Stimulated activated effector memory CD8-positive, alpha-beta T cell treated with anti-CD3 and anti-CD28 coated beads, Interleukin-12 subunit alpha, Interleukin-12 subunit beta, amount 100 ng/mL, for 72 hours (primary cell): Measurements from ENCODE around the gene FANCC.
"Not testable (repeated sequence)": the region's sequence is repeated elsewhere in the genome, so short reads cannot be mapped to it uniquely, and the experiment has no call there.

Source experiments
- ATAC-seq: fragments of 150-1000 bp; cut with Tn5 transposase; 2 replicates; pipeline ENCODE4 v1.10.0; 2021
- DNase-seq, 2 donors: peaks; one replicate each; pipeline ENCODE4 v3.0.0; 2021 to 2022; ENCODE audit warnings: low spot score in 2 of 2
- H3K27ac Mint-ChIP-seq: one replicate; pipeline ENCODE4 v1.8.0; 2022; ENCODE audit warnings: mild to moderate bottlenecking, mixed read lengths
- H3K36me3 Mint-ChIP-seq: one replicate; pipeline ENCODE4 v1.8.0; 2022; ENCODE audit warnings: mild to moderate bottlenecking, mixed read lengths
- H3K4me1 Mint-ChIP-seq: one replicate; pipeline ENCODE4 v1.8.0; 2022; ENCODE audit warnings: mixed read lengths
- H3K4me3 Mint-ChIP-seq: one replicate; pipeline ENCODE4 v1.8.0; 2022; ENCODE audit warnings: mild to moderate bottlenecking, mixed read lengths
- H3K9me3 Mint-ChIP-seq: one replicate; pipeline ENCODE4 v1.8.0; 2022; ENCODE audit warnings: mixed read lengths

FANCC gene

GRCh38 chr9:95239071-95239470, 78.4 kb downstream of the FANCC start:
- Mint-ChIP-seq H3K27ac (no peak overlapping the region), H3K4me3 (no peak overlapping the region), H3K36me3 (peaks cover 4% of the 10 kb centered on the region), H3K9me3 (no peaks in the 10 kb centered on the region), H3K4me1 (no peaks in the 10 kb centered on the region)
- no peak for ATAC-seq
- no peak for DNase-seq

GRCh38 chr9:95237336-95237735, 80.2 kb downstream of the FANCC start:
- no peaks in the 10 kb centered on the region for H3K4me1 Mint-ChIP-seq
- peaks cover 4% of the 10 kb centered on the region for H3K36me3 Mint-ChIP-seq
- DNase-seq (no peak), ATAC-seq (no peak)
- H3K27ac Mint-ChIP-seq, result no peak overlapping the region
- no peaks in the 10 kb centered on the region for H3K9me3 Mint-ChIP-seq
- H3K4me3 Mint-ChIP-seq, result no peak overlapping the region

- no peaks in the 10 kb centered on the region for H3K36me3 Mint-ChIP-seq
- H3K4me1 Mint-ChIP-seq, result no peaks in the 10 kb centered on the region
- no peak overlapping the region for H3K4me3 Mint-ChIP-seq
- no peak overlapping the region for H3K27ac Mint-ChIP-seq
- no peak for ATAC-seq
- H3K9me3 Mint-ChIP-seq, result no peaks in the 10 kb centered on the region
- no peak for DNase-seq
Observed at GRCh38 chr9:95230046-95230445, 87.5 kb downstream of the FANCC start.

- ATAC-seq (no peak), DNase-seq (no peak)
- Mint-ChIP-seq H3K36me3 (no peaks in the 10 kb centered on the region), H3K4me3 (no peak overlapping the region), H3K4me1 (no peaks in the 10 kb centered on the region), H3K27ac (no peak overlapping the region), H3K9me3 (no peaks in the 10 kb centered on the region)
Observed at GRCh38 chr9:95229230-95229915, 88.1 kb downstream of the FANCC start.

- Mint-ChIP-seq H3K4me3 (no peak overlapping the region), H3K4me1 (no peaks in the 10 kb centered on the region), H3K9me3 (no peaks in the 10 kb centered on the region), H3K36me3 (no peaks in the 10 kb centered on the region), H3K27ac (no peak overlapping the region)
- DNase-seq, result no peak
- no peak for ATAC-seq
Observed at GRCh38 chr9:95226921-95227320, 90.6 kb downstream of the FANCC start.

- ATAC-seq (no peak), DNase-seq (no peak)
- Mint-ChIP-seq H3K4me3 (no peak overlapping the region), H3K27ac (no peak overlapping the region), H3K4me1 (no peaks in the 10 kb centered on the region), H3K36me3 (no peaks in the 10 kb centered on the region), H3K9me3 (no peaks in the 10 kb centered on the region)
Observed at GRCh38 chr9:95225726-95226106, 91.8 kb downstream of the FANCC start.

- no peaks in the 10 kb centered on the region for H3K9me3 Mint-ChIP-seq
- H3K4me3 Mint-ChIP-seq, result no peak overlapping the region
- ATAC-seq, result no peak
- H3K4me1 Mint-ChIP-seq, result no peaks in the 10 kb centered on the region
- DNase-seq, result no peak
- no peak overlapping the region for H3K27ac Mint-ChIP-seq
- H3K36me3 Mint-ChIP-seq, result no peaks in the 10 kb centered on the region
Observed at GRCh38 chr9:95225076-95225725, 92.3 kb downstream of the FANCC start.

GRCh38 chr9:95224376-95225019, 93.0 kb downstream of the FANCC start:
- Mint-ChIP-seq H3K4me3 (no peak overlapping the region), H3K9me3 (no peaks in the 10 kb centered on the region), H3K36me3 (no peaks in the 10 kb centered on the region), H3K4me1 (no peaks in the 10 kb centered on the region), H3K27ac (no peak overlapping the region)
- ATAC-seq (no peak), DNase-seq (no peak)

GRCh38 chr9:95220352-95220751, 97.2 kb downstream of the FANCC start:
- not testable (repeated sequence) for H3K4me3 Mint-ChIP-seq, H3K36me3 Mint-ChIP-seq, H3K9me3 Mint-ChIP-seq, H3K4me1 Mint-ChIP-seq, ATAC-seq, DNase-seq, H3K27ac Mint-ChIP-seq

- Mint-ChIP-seq H3K27ac (no peak overlapping the region), H3K4me3 (no peak overlapping the region), H3K36me3 (no peaks in the 10 kb centered on the region), H3K4me1 (no peaks in the 10 kb centered on the region), H3K9me3 (no peaks in the 10 kb centered on the region)
- DNase-seq (no peak), ATAC-seq (no peak)
Observed at GRCh38 chr9:95218773-95219172, 98.7 kb downstream of the FANCC start.

GRCh38 chr9:95217936-95218335, 99.6 kb downstream of the FANCC start:
- Mint-ChIP-seq H3K27ac (no peak overlapping the region), H3K36me3 (no peaks in the 10 kb centered on the region), H3K4me1 (no peaks in the 10 kb centered on the region), H3K9me3 (no peaks in the 10 kb centered on the region), H3K4me3 (no peak overlapping the region)
- DNase-seq (no peak), ATAC-seq (no peak)

- Mint-ChIP-seq H3K36me3 (no peaks in the 10 kb centered on the region), H3K4me1 (no peaks in the 10 kb centered on the region), H3K9me3 (no peaks in the 10 kb centered on the region), H3K27ac (no peak overlapping the region), H3K4me3 (no peak overlapping the region)
- DNase-seq (no peak), ATAC-seq (no peak)
Observed at GRCh38 chr9:95215336-95215898, 102.1 kb downstream of the FANCC start.

GRCh38 chr9:95213117-95213516, 104.4 kb downstream of the FANCC start:
- H3K36me3 Mint-ChIP-seq, result no peaks in the 10 kb centered on the region
- ATAC-seq (no peak), DNase-seq (no peak)
- H3K27ac Mint-ChIP-seq, result no peak overlapping the region
- no peak overlapping the region for H3K4me3 Mint-ChIP-seq
- H3K4me1 Mint-ChIP-seq, result no peaks in the 10 kb centered on the region
- H3K9me3 Mint-ChIP-seq, result no peaks in the 10 kb centered on the region

- no peak for DNase-seq
- H3K27ac Mint-ChIP-seq, result no peak overlapping the region
- ATAC-seq, result no peak
- H3K4me1 Mint-ChIP-seq, result no peaks in the 10 kb centered on the region
- H3K36me3 Mint-ChIP-seq, result no peaks in the 10 kb centered on the region
- no peaks in the 10 kb centered on the region for H3K9me3 Mint-ChIP-seq
- no peak overlapping the region for H3K4me3 Mint-ChIP-seq
Observed at GRCh38 chr9:95211028-95211427, 106.5 kb downstream of the FANCC start.

GRCh38 chr9:95207403-95207802, 110.1 kb downstream of the FANCC start:
- Mint-ChIP-seq H3K36me3 (no peaks in the 10 kb centered on the region), H3K4me1 (no peaks in the 10 kb centered on the region), H3K9me3 (no peaks in the 10 kb centered on the region), H3K27ac (no peak overlapping the region), H3K4me3 (no peak overlapping the region)
- DNase-seq, result no peak
- no peak for ATAC-seq

- H3K4me3 Mint-ChIP-seq, result no peak overlapping the region
- no peak overlapping the region for H3K27ac Mint-ChIP-seq
- H3K9me3 Mint-ChIP-seq, result no peaks in the 10 kb centered on the region
- H3K36me3 Mint-ChIP-seq, result no peaks in the 10 kb centered on the region
- no peak for DNase-seq
- H3K4me1 Mint-ChIP-seq, result no peaks in the 10 kb centered on the region
- ATAC-seq, result no peak
Observed at GRCh38 chr9:95206143-95206542, 111.4 kb downstream of the FANCC start.
